ENCODE data around the gene CREB5. TPM values are rescaled to one million over a fixed set of nuclear protein-coding genes. Genes with fewer than 3 reads are reported as not detected.

CREB5 gene
- total and polyA plus RNA-seq, 2 of the 13 experiments (the other 11 are each of a cell fraction or from before 2014, with no cell fraction given), result 0.38 to 0.71 TPM

- no peak overlapping the region for H3K27ac ChIP-seq (ENCODE audit: extremely low read length, insufficient read depth, low read length)
- H3K9ac ChIP-seq (ENCODE audit: insufficient read depth, low read depth, low read length), result no peak overlapping the region
- H4K20me1 ChIP-seq (ENCODE audit: insufficient read depth, low read length), result no peaks in the 10 kb centered on the region
- CTCF ChIA-PET (ENCODE audit: low intra/inter-chr PET ratio, low total read pairs), result no interaction called here
- H3K4me1 ChIP-seq (ENCODE audit: insufficient read depth, low read length), result no peaks in the 10 kb centered on the region
- no peaks in the 10 kb centered on the region for H3K36me3 ChIP-seq (replicated peaks in 1 of 2; ENCODE audit: control insufficient read depth in 1 of 2, insufficient read depth in 2 of 2, low read length in 2 of 2)
- ATAC-seq, result no peak
- FAIRE-seq, result no peak
- BruUV-seq (replicated peaks), result no TSS peak
- H3K4me3 ChIP-seq (replicated peaks in 1 of 3; ENCODE audit: insufficient read depth in 1 of 3, low read depth in 2 of 3, low read length in 3 of 3), result no peak overlapping the region
- intact Hi-C loops (cut with micrococcal nuclease; ENCODE audit: unreplicated experiment) (no loop called here), in situ Hi-C loops (cut with HindIII; ENCODE audit: extremely low pct_ligation_motif_present, low pct_unique_long_range_greater_than_20kb) (no loop called here)
- H3K4me2 ChIP-seq (ENCODE audit: low read depth, low read length), result no peak overlapping the region
- H3K27me3 ChIP-seq (ENCODE audit: control insufficient read depth in 1 of 2, insufficient read depth in 2 of 2, low read length in 2 of 2), result peaks cover 0 to 4% of the 10 kb centered on the region in 2 experiments; a peak in 2 of 5 replicates
- H3K9me3 ChIP-seq (ENCODE audit: low read length), result no peaks in the 10 kb centered on the region
- 21% methylated on average over 3 of the region's 3 CpGs for WGBS (ENCODE audit: low lambda C conversion rate)
- no peak for DNase-seq (ENCODE audit: low spot score)
- POLR2A ChIA-PET, result no interaction called here
- TF ChIP-seq ZBTB8A (CRISPR knock-in tag; IDR thresholded peaks at IDR 0.05; ENCODE audit: borderline replicate concordance, low read depth) (no peak), GZF1 (CRISPR knock-in tag; IDR thresholded peaks at IDR 0.05) (no peak), SRY (CRISPR knock-in tag; IDR thresholded peaks at IDR 0.05) (no peak), TARDBP (CRISPR knock-in tag; IDR thresholded peaks at IDR 0.05) (no peak), ZNF550 (CRISPR knock-in tag; IDR thresholded peaks at IDR 0.05; ENCODE audit: borderline replicate concordance) (no peak)
- no peaks in the 10 kb centered on the region for H3K79me2 ChIP-seq (ENCODE audit: insufficient read depth, low read length)
- no peak overlapping the region for H2AFZ ChIP-seq (ENCODE audit: low read length)
Observed at GRCh38 chr7:28373990-28374389, 38.3 kb upstream of the CREB5 start.

- Histone ChIP-seq H3K9me3 (ENCODE audit: low read length) (no peaks in the 10 kb centered on the region), H3K4me3 (replicated peaks in 1 of 3; ENCODE audit: insufficient read depth in 1 of 3, low read depth in 2 of 3, low read length in 3 of 3) (no peak overlapping the region), H3K79me2 (ENCODE audit: insufficient read depth, low read length) (no peaks in the 10 kb centered on the region), H3K9ac (ENCODE audit: insufficient read depth, low read depth, low read length) (no peak overlapping the region), H3K36me3 (replicated peaks in 1 of 2; ENCODE audit: control insufficient read depth in 1 of 2, insufficient read depth in 2 of 2, low read length in 2 of 2) (no peaks in the 10 kb centered on the region), H2AFZ (ENCODE audit: low read length) (no peak overlapping the region), H3K27ac (ENCODE audit: extremely low read length, insufficient read depth, low read length) (no peak overlapping the region), H3K27me3 (ENCODE audit: control insufficient read depth in 1 of 2, insufficient read depth in 2 of 2, low read length in 2 of 2) (peaks cover 0 to 4% of the 10 kb centered on the region in 2 experiments; a peak in 2 of 5 replicates), H3K4me2 (ENCODE audit: low read depth, low read length) (no peak overlapping the region), H3K4me1 (ENCODE audit: insufficient read depth, low read length) (no peaks in the 10 kb centered on the region), H4K20me1 (ENCODE audit: insufficient read depth, low read length) (no peaks in the 10 kb centered on the region)
- no peak for FAIRE-seq
- intact Hi-C loops (cut with micrococcal nuclease; ENCODE audit: unreplicated experiment), result no loop called here
- ChIA-PET POLR2A (no interaction called here), CTCF (ENCODE audit: low intra/inter-chr PET ratio, low total read pairs) (no interaction called here)
- TF ChIP-seq ZNF629 (CRISPR knock-in tag; conservative IDR thresholded peaks at IDR 0.05) (peak; percentile 56), CAMTA2 (CRISPR knock-in tag; IDR thresholded peaks at IDR 0.05; ENCODE audit: borderline replicate concordance) (no peak)
- in situ Hi-C loops (cut with HindIII; ENCODE audit: extremely low pct_ligation_motif_present, low pct_unique_long_range_greater_than_20kb), result no loop called here
- WGBS (ENCODE audit: low lambda C conversion rate), result 0% methylated on average over 1 of the region's 1 CpG
- no peak for ATAC-seq
- no TSS peak for BruUV-seq (replicated peaks)
- DNase-seq (ENCODE audit: low spot score), result no peak
Observed at GRCh38 chr7:28375729-28376128, 36.6 kb upstream of the CREB5 start.
